Measurements from ENCODE around the gene GNE. TPM values are rescaled to one million over a fixed set of nuclear protein-coding genes. Genes with fewer than 3 reads are reported as not detected.

Gene GNE
- polyA plus RNA-seq, 3 donors, result 4.1 to 5.0 (median 4.5) TPM

DNA sequence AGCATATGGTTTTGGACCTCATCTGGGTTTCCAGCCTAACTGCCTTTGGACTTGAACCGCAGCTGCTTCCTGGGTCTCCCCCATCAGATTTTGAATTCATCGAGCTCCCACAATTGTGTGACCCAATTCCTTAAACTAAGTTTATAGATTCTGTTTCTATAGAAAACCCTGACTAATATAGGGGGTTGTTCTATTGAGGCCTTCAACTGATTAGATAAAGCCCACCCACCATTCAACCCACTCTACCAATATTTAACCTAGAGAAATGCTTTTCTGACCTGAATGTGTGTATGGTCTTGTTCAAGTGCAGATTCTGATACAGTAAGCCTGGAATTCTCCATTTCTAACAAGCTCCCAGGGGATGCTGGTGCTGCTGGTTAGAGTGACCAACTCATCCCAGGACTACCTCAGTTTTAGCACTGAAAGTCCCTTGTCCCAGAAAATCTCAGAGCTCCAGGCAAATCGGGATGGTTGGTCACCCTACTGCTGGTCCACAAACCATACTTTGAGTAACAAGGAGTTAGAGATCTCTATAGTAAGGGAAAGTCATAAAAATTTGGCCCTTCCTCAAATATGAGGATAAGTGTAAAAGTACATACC is 31.7 kb upstream of the GNE start:
- Histone ChIP-seq H3K4me3 (replicated peaks in 1 of 3; ENCODE audit: low read depth in 2 of 3, low read length in 3 of 3) (no peak overlapping the region), H3K27ac (ENCODE audit: low read depth in 1 of 2, low read length in 2 of 2) (no peak overlapping the region), H3K9ac (ENCODE audit: insufficient read depth, low read length, poor library complexity, severe bottlenecking) (no peak overlapping the region), H3K4me2 (replicated peaks; ENCODE audit: extremely low read depth, low read length, poor library complexity, severe bottlenecking) (no peak overlapping the region), H3K27me3 (ENCODE audit: control insufficient read depth in 2 of 2, insufficient read depth in 2 of 2, low read length in 2 of 2) (no peaks in the 10 kb centered on the region), H2AFZ (ENCODE audit: insufficient read depth, low read depth, low read length, poor library complexity, severe bottlenecking) (no peak overlapping the region), H4K20me1 (ENCODE audit: insufficient read depth, low read length) (no peaks in the 10 kb centered on the region), H3K79me2 (ENCODE audit: insufficient read depth, low read length) (no peaks in the 10 kb centered on the region), H3K36me3 (replicated peaks in 1 of 2; ENCODE audit: control insufficient read depth in 1 of 2, insufficient read depth in 2 of 2, low read length in 2 of 2) (no peaks in the 10 kb centered on the region), H3K4me1 (ENCODE audit: control insufficient read depth in 1 of 2, insufficient read depth in 2 of 2, low read length in 2 of 2) (no peaks in the 10 kb centered on the region), H3K9me3 (replicated peaks in 1 of 2; ENCODE audit: control insufficient read depth in 1 of 2, insufficient read depth in 1 of 2, low read length in 2 of 2) (no peaks in the 10 kb centered on the region)
- Mint-ChIP-seq H3K4me3 (no peak overlapping the region), H3K36me3 (no peaks in the 10 kb centered on the region), H3K27me3 (ENCODE audit: low read depth in 3 of 3) (peaks cover 0 to 2% (median 2%) of the 10 kb centered on the region in 3 donors), H3K27ac (no peak overlapping the region), H3K4me1 (no peaks in the 10 kb centered on the region), H3K9me3 (no peaks in the 10 kb centered on the region)
- TF ChIP-seq CTCF (IDR thresholded peaks at IDR 0.05), result no peak
- intact Hi-C loops (cut with micrococcal nuclease), result no loop called here
- WGBS (ENCODE audit: insufficient coverage), result no CpG with 5 or more reads among the region's 3 CpGs
- no peak for DNase-seq

- H3K79me2 ChIP-seq (ENCODE audit: insufficient read depth, low read length), result no peaks in the 10 kb centered on the region
- no peak for TF ChIP-seq CTCF (IDR thresholded peaks at IDR 0.05)
- H3K9me3 ChIP-seq (replicated peaks in 1 of 2; ENCODE audit: control insufficient read depth in 1 of 2, insufficient read depth in 1 of 2, low read length in 2 of 2), result no peaks in the 10 kb centered on the region
- H3K4me3 ChIP-seq (replicated peaks in 1 of 3; ENCODE audit: low read depth in 2 of 3, low read length in 3 of 3), result no peak overlapping the region
- H3K4me1 ChIP-seq (ENCODE audit: control insufficient read depth in 1 of 2, insufficient read depth in 2 of 2, low read length in 2 of 2), result no peaks in the 10 kb centered on the region
- no peak overlapping the region for H3K27ac Mint-ChIP-seq
- no peak overlapping the region for H2AFZ ChIP-seq (ENCODE audit: insufficient read depth, low read depth, low read length, poor library complexity, severe bottlenecking)
- intact Hi-C loops (cut with micrococcal nuclease), result no loop called here
- WGBS (ENCODE audit: insufficient coverage), result 100% methylated on average over 2 of the region's 3 CpGs
- no peaks in the 10 kb centered on the region for H3K9me3 Mint-ChIP-seq
- H3K27ac ChIP-seq (ENCODE audit: low read depth in 1 of 2, low read length in 2 of 2), result no peak overlapping the region
- DNase-seq, result no peak
- no peaks in the 10 kb centered on the region for H4K20me1 ChIP-seq (ENCODE audit: insufficient read depth, low read length)
- H3K27me3 ChIP-seq (ENCODE audit: control insufficient read depth in 2 of 2, insufficient read depth in 2 of 2, low read length in 2 of 2), result no peaks in the 10 kb centered on the region
- no peak overlapping the region for H3K4me2 ChIP-seq (replicated peaks; ENCODE audit: extremely low read depth, low read length, poor library complexity, severe bottlenecking)
- no peak overlapping the region for H3K4me3 Mint-ChIP-seq
- no peaks in the 10 kb centered on the region for H3K36me3 ChIP-seq (replicated peaks in 1 of 2; ENCODE audit: control insufficient read depth in 1 of 2, insufficient read depth in 2 of 2, low read length in 2 of 2)
- no peaks in the 10 kb centered on the region for H3K36me3 Mint-ChIP-seq
- H3K4me1 Mint-ChIP-seq, result peaks cover 3% of the 10 kb centered on the region
- H3K27me3 Mint-ChIP-seq (ENCODE audit: low read depth in 3 of 3), result peaks cover 0 to 2% (median 2%) of the 10 kb centered on the region in 3 donors
- H3K9ac ChIP-seq (ENCODE audit: insufficient read depth, low read length, poor library complexity, severe bottlenecking), result no peak overlapping the region
These were observed 29.8 kb upstream of the GNE start for GRCh38 chr9:36288070-36288469.

All from CD14-positive monocyte (primary cell).